ENCODE data around the gene DSEL.
A peak's percentile ranks its signal among the peaks of the same experiment; 100 is the strongest.

The DSEL gene

DNA sequence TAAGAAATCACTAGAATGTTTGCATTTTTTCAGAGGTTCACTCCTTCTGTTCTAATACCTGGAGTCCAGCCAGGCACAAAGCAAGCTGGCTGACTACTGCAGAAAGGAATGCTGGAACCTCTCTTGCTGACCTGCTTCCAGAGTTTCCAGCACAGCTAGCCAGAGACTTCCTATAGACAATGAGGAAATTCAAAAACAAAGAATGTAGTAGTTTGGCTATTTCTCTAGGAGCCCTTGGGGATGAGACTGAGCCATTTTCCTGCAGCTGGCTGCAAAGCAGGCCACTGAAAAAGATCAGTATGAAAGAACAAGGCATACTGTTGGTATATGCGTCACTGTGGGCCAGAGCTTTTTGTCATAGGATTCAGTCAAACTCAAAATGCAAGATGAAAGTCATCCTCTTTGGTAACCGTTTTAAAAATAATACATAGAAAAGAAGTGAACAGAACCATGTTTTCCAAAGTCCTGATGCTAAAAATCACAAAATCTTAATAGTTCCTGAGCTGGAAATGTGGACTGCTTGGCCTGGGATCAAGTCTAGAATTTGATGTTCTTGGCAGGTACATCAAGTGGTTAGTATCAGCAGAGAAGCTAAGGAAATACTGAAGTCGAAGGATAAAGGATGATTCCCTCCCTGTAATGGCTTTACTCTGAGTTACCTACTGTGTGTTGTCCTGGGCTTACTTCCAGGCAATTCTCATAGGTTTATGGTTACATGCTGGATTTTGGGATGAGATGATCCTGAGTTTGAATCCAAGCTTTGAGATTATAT lies 9.0 kb upstream of the DSEL start:
- no peak overlapping the region for H3K27ac ChIP-seq
- no peak for TF ChIP-seq ZFX (IDR thresholded peaks at IDR 0.05)
- TF ChIP-seq, protein P1, sequence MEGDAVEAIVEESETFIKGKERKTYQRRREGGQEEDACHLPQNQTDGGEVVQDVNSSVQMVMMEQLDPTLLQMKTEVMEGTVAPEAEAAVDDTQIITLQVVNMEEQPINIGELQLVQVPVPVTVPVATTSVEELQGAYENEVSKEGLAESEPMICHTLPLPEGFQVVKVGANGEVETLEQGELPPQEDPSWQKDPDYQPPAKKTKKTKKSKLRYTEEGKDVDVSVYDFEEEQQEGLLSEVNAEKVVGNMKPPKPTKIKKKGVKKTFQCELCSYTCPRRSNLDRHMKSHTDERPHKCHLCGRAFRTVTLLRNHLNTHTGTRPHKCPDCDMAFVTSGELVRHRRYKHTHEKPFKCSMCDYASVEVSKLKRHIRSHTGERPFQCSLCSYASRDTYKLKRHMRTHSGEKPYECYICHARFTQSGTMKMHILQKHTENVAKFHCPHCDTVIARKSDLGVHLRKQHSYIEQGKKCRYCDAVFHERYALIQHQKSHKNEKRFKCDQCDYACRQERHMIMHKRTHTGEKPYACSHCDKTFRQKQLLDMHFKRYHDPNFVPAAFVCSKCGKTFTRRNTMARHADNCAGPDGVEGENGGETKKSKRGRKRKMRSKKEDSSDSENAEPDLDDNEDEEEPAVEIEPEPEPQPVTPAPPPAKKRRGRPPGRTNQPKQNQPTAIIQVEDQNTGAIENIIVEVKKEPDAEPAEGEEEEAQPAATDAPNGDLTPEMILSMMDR (conservative IDR thresholded peaks at IDR 0.05) = no peak

DNA sequence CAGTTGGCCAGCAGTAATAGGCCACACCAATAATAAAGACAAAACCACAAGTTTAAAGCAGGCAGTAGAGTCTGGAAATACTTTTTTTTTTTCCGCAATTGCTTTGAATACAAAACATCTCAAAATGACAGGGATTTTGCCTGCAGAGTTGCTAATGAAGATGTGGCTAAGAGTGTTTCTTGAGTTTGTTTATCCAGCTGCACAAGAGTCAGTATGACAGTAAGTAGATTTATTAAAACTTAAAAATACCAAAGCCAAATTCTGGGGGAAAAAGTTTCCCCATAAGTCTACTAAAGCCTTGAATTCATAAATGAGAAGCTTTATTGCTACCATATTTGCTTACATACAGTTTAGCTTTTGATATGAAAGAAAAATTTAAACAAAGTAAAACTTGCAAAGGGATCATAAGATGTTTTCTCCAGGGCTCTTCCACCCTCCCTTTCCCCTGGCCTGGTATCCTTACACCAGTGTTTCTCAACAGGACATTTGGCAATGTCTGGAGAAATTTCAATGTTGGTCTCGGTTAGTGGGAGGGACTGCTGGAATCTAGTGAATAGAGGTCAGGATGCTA lies 3.9 kb upstream of the DSEL start:
- H3K27ac ChIP-seq = no peak overlapping the region
- TF ChIP-seq, protein P1 (conservative IDR thresholded peaks at IDR 0.05) = no peak
- TF ChIP-seq ZFX (IDR thresholded peaks at IDR 0.05) = no peak

DNA sequence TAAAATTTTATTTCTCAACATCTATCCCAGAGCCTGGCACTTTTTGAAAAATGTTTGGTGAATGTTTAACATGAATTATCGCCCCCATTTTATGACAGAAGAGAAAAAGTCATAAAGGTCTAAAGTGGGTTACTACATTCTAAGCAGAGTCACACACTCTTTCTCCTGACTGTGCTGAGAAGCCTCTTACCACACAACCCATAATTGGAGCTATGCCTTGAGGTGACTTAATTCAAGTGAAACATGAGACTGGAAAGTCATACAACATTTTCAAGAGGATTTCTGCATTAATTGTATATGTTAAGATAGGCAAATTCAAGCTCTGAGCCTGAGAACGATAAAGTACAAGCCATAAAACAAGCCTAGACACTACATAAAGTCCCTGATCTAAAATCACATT lies 3.1 kb upstream of the DSEL start:
- TF ChIP-seq ZFX (IDR thresholded peaks at IDR 0.05) = no peak
- TF ChIP-seq, protein P1 (conservative IDR thresholded peaks at IDR 0.05) = no peak
- no peak overlapping the region for H3K27ac ChIP-seq

DNA sequence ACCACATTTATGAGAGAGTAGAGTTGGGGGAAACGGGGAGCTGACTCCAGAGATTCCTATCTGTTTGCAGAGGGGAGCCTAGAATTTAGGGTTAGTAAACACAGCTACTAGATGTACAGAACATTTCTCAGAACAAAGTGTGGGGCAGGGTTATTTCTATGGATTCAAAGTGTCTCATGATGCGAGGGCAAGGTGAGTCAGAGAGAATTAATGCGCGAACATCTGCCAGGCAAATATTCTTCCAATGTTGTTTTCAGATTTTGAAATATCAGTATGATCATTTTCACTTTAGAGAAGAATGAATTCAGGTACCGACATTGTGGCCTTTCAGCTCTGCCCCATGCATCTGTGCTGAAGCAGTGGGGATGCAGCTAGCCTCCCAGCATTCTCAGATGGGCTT lies 2.0 kb upstream of the DSEL start:
- TF ChIP-seq, protein P1 (conservative IDR thresholded peaks at IDR 0.05) = no peak
- no peak for TF ChIP-seq ZFX (IDR thresholded peaks at IDR 0.05)
- H3K27ac ChIP-seq = no peak overlapping the region

DNA sequence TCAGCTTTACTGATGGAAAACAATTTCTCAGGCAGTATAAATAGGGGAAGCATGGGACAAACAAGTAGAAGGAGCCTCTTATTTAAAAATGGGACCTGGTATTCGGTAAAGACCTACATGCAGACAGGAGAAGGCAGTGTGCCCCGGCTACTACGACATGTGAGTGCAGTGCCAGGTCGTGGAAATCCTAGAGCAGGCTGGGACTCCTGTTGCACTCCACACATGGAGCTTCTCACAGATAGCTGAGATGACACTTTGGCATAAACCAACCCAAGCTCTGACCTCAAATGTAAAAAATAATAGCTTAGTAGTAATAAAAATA lies 885 bp upstream of the DSEL start:
- TF ChIP-seq, protein P1 (conservative IDR thresholded peaks at IDR 0.05) = no peak
- TF ChIP-seq ZFX (IDR thresholded peaks at IDR 0.05) = no peak
- H3K27ac ChIP-seq = peak overlapping the region; percentile 81; the same call in 1 of the 2 replicates

DNA sequence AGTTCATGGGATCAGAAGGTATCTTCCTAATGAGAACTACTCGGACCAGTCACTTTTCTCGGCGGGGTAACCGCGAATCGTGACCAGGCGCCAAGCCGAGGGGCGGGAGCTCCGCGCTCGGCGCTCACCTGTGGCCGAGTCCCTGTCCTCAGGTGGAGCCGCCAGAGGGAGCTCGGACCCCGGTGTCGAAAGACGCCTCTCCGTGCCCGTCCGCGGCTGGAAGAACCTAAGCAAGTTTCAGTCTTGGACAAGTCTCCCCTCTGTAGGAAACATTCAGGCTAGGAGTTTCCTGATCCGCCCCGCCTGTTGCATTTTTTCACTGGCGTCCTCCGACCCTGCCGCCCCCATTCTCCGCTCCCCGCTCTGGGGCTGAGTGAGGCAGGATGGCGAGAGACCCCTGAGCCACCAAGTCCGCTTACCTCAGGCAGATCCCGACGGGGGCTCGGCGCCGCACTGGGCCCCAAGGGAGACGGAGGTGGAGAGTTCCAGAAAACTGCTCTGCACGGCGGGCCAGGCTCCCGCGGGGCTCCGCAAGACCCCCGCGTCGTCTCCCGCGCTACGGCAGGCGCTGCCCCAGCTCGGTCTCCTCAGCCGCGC lies 480 bp downstream of the DSEL start:
- peak overlapping the region; percentile 81 for H3K27ac ChIP-seq
- TF ChIP-seq ZFX (IDR thresholded peaks at IDR 0.05) = no peak
- TF ChIP-seq, protein P1 (conservative IDR thresholded peaks at IDR 0.05) = peak; percentile 86

DNA sequence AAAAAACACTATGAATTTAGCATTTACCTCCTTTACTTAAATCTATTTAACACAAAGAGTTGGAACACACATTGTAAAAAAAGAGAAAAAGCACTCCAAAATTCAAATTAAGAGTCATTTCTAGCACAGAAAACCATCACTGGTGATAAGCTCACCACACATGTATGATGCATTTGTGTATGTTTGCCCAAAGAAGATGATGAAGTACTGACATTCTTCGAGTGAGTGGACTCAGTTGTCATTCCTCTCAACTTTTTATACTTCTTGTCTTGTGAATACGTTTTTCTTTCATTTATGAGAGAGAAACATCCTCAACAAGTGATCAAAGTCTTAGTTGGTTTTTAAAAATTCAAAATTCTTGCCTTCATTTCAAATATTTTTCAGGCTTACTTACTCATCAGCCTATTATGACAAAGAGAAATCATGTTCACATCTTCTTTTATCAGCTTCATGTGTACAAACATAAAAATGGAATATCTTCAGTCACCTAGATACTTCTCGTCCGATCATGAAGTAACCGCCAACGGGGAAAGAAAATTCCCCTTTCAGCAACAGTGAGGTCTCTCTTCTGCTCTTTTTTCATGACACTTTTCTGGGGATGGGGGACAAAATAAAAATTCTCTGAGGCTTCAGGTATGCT lies 1.5 kb downstream of the DSEL start:
- TF ChIP-seq ZFX (IDR thresholded peaks at IDR 0.05) = no peak
- TF ChIP-seq, protein P1 (conservative IDR thresholded peaks at IDR 0.05) = no peak
- no peak overlapping the region for H3K27ac ChIP-seq
